H9 (cell line): ENCODE data around the gene ZNF644. TPM values are rescaled to one million over a fixed set of nuclear protein-coding genes. Genes with fewer than 3 reads are reported as not detected.

ENCODE experiments used
- DNase-seq: peaks from one replicate; pipeline ENCODE4 v3.0.0-alpha.2; 2017
- H2AFZ ChIP-seq: one replicate; pipeline ENCODE4 v1.6.1; 2013; ENCODE audit warnings: mild to moderate bottlenecking, low read length, control low read depth, moderate library complexity
- H2AK5ac ChIP-seq: 2 replicates; pipeline ENCODE4 v1.6.1; 2013; ENCODE audit warnings: low read length, control low read depth, mixed read lengths; ENCODE audit not compliant: insufficient read length
- H2BK120ac ChIP-seq: one replicate; pipeline ENCODE4 v1.6.1; 2013; ENCODE audit warnings: low read depth, mild to moderate bottlenecking, low read length, control low read depth, inconsistent platforms; ENCODE audit not compliant: poor library complexity, severe bottlenecking
- H2BK12ac ChIP-seq: 2 replicates; pipeline ENCODE4 v1.6.1; 2013; ENCODE audit warnings: low read length, control low read depth, mixed read lengths, low read depth; ENCODE audit not compliant: insufficient read length
- H2BK15ac ChIP-seq: 2 replicates; pipeline ENCODE4 v1.6.1; 2013; ENCODE audit warnings: low read depth, low read length, control low read depth
- H2BK20ac ChIP-seq: one replicate; pipeline ENCODE4 v1.6.1; 2013; ENCODE audit warnings: low read depth, mild to moderate bottlenecking, low read length, control low read depth, inconsistent platforms; ENCODE audit not compliant: poor library complexity, severe bottlenecking
- H2BK5ac ChIP-seq: 2 replicates; pipeline ENCODE4 v1.6.1; 2013; ENCODE audit warnings: low read length, control low read depth, mixed read lengths; ENCODE audit not compliant: insufficient read length
- H3K14ac ChIP-seq: 2 replicates; pipeline ENCODE4 v1.6.1; 2013; ENCODE audit warnings: low read length, control low read depth; ENCODE audit not compliant: insufficient read depth
- H3K18ac ChIP-seq: 2 replicates; pipeline ENCODE4 v1.6.1; 2013; ENCODE audit warnings: low read depth, mild to moderate bottlenecking, mixed read lengths, low read length, control low read depth; ENCODE audit not compliant: insufficient read length
- H3K23ac ChIP-seq: 2 replicates; pipeline ENCODE4 v1.6.1; 2013; ENCODE audit warnings: low read length, control low read depth, mixed read lengths, low read depth; ENCODE audit not compliant: insufficient read length
- H3K23me2 ChIP-seq: 2 replicates; pipeline ENCODE4 v1.6.1; 2013; ENCODE audit warnings: low read depth, mild to moderate bottlenecking, mixed read lengths, low read length, control low read depth; ENCODE audit not compliant: insufficient read length, poor library complexity, severe bottlenecking
- H3K27ac ChIP-seq: 2 replicates; pipeline ENCODE4 v1.5.1; 2013; ENCODE audit warnings: low read length, control low read depth, mixed read lengths, low read depth; ENCODE audit not compliant: insufficient read length
- H3K27me3 ChIP-seq: 2 replicates; pipeline ENCODE4 v1.6.1; 2013; ENCODE audit warnings: low read length, control low read depth, inconsistent platforms; ENCODE audit not compliant: insufficient read depth
- H3K4ac ChIP-seq: 2 replicates; pipeline ENCODE4 v1.6.1; 2013; ENCODE audit warnings: low read depth, mild to moderate bottlenecking, control low read depth, inconsistent platforms, low read length, moderate library complexity
- H3K4me1 ChIP-seq: 2 replicates; pipeline ENCODE4 v1.6.1; 2013; ENCODE audit warnings: low read length, control low read depth, inconsistent platforms; ENCODE audit not compliant: insufficient read depth
- H3K4me2 ChIP-seq: 2 replicates; pipeline ENCODE4 v1.6.1; 2013; ENCODE audit warnings: low read length, control low read depth, mixed read lengths; ENCODE audit not compliant: insufficient read length, insufficient read depth
- H3K56ac ChIP-seq: 2 replicates; pipeline ENCODE4 v1.6.1; 2013; ENCODE audit warnings: low read depth, mild to moderate bottlenecking, mixed read lengths, low read length, control low read depth; ENCODE audit not compliant: insufficient read length
- H3K79me1 ChIP-seq: 2 replicates; pipeline ENCODE4 v1.6.1; 2013; ENCODE audit warnings: low read depth, mild to moderate bottlenecking, moderate library complexity, low read length, control low read depth, inconsistent platforms; ENCODE audit not compliant: insufficient read depth, poor library complexity, severe bottlenecking
- H3K79me2 ChIP-seq: 2 replicates; pipeline ENCODE4 v1.6.1; 2013; ENCODE audit warnings: low read length, control low read depth, inconsistent platforms; ENCODE audit not compliant: insufficient read depth
- H3K9ac ChIP-seq: 2 replicates; pipeline ENCODE4 v1.6.1; 2013; ENCODE audit warnings: low read length, control low read depth, mixed read lengths; ENCODE audit not compliant: insufficient read length; ENCODE audit errors: extremely low read depth
- H3K9me3 ChIP-seq: one replicate; pipeline ENCODE4 v1.6.1; 2013; ENCODE audit warnings: low read depth, low read length, inconsistent platforms; ENCODE audit not compliant: control insufficient read depth
- H3T11ph ChIP-seq: one replicate; pipeline ENCODE4 v1.6.1; 2013; ENCODE audit warnings: mild to moderate bottlenecking, low read length, control low read depth, inconsistent platforms
- H4K20me1 ChIP-seq: one replicate; pipeline ENCODE4 v1.6.1; 2013; ENCODE audit not compliant: control insufficient read depth, insufficient read length, insufficient read depth
- H4K5ac ChIP-seq: 2 replicates; pipeline ENCODE4 v1.6.1; 2013; ENCODE audit warnings: low read depth, mild to moderate bottlenecking, mixed read lengths, low read length, control low read depth; ENCODE audit not compliant: insufficient read length
- H4K8ac ChIP-seq: replicated peaks from 2 replicates; pipeline ENCODE4 v1.6.1; 2013; ENCODE audit warnings: low read length, control low read depth, mixed read lengths, low read depth; ENCODE audit not compliant: insufficient read length
- H4K91ac ChIP-seq: 2 replicates; pipeline ENCODE4 v1.6.1; 2013; ENCODE audit warnings: low read depth, mild to moderate bottlenecking, moderate library complexity, mixed read lengths, low read length, control low read depth; ENCODE audit not compliant: insufficient read length
- H3K27ac Mint-ChIP-seq, 3 experiments: 2 replicates in 2 of 3; 3 replicates in 1 of 3; pipeline ENCODE4 v1.8.0; 2020 to 2021; ENCODE audit warnings: mixed read lengths in 3 of 3, mild to moderate bottlenecking in 1 of 3, moderate library complexity in 1 of 3
- H3K27me3 Mint-ChIP-seq: 2 replicates; pipeline ENCODE4 v1.8.0; 2021; ENCODE audit warnings: low read depth, mild to moderate bottlenecking, moderate library complexity, mixed read lengths
- H3K36me3 Mint-ChIP-seq, 3 experiments: 2 replicates in 2 of 3; 3 replicates in 1 of 3; pipeline ENCODE4 v1.8.0; 2020 to 2021; ENCODE audit warnings: low read depth in 3 of 3, mixed read lengths in 3 of 3; ENCODE audit not compliant: insufficient read depth in 1 of 3
- H3K4me1 Mint-ChIP-seq, 2 experiments: 2 replicates each; pipeline ENCODE4 v1.8.0; 2020; ENCODE audit warnings: mixed read lengths in 2 of 2
- H3K4me3 Mint-ChIP-seq, 2 experiments: 2 replicates in 1 of 2; 3 replicates in 1 of 2; pipeline ENCODE4 v1.8.0; 2020 to 2021; ENCODE audit warnings: mild to moderate bottlenecking in 2 of 2, mixed read lengths in 2 of 2, moderate library complexity in 1 of 2
- H3K9me3 Mint-ChIP-seq, 2 experiments: 2 replicates in 1 of 2; 3 replicates in 1 of 2; pipeline ENCODE4 v1.8.0; 2020; ENCODE audit warnings: mild to moderate bottlenecking in 2 of 2, mixed read lengths in 2 of 2, moderate library complexity in 1 of 2
- WGBS: extraction: QIAGEN DNeasy Blood & Tissue Kit; methylation state at CpG from one replicate; pipeline ENCODE4 v1.1.7; 2013; ENCODE audit warnings: missing lambda C conversion rate, low lambda C conversion rate, mixed read lengths; ENCODE audit not compliant: insufficient read length; ENCODE audit errors: extremely low coverage; 5-methylcytosine and 5-hydroxymethylcytosine counted together
- total RNA-seq: library from RNA; stranded (reverse); gene quantifications from 2 replicates; pipeline ENCODE4 v1.2.1, GENCODE V29; 2021
- TF ChIP-seq, protein P1 (sequence below): fragments of 200-600 bp; sonication (generic); conservative IDR thresholded peaks from 3 replicates; pipeline ENCODE4 v1.8.0; 2021; ENCODE audit warnings: antibody characterized with exemption, mild to moderate bottlenecking

Gene ZNF644
- total RNA-seq, 1 experiment from 2014 or later = 78.9 TPM

DNA sequence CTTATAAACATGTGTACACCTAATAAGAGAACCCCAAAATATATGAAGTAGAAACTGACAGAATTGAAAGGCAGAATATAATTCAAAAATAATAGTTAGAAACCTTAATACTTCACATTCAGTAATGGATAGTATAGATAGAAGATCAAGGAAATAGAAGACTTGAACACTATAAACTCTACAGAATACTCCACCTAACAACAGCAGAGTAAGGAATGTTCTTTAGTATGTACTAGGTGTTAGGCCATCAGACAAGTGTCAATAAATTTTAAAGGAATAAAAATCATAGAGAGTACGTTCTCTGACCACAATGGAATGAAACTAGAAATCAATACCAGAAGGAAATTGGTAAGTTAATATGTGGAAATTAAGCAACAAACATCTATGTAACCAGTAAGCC is 16.6 kb downstream of the ZNF644 start:
- Histone ChIP-seq H3K4me2 (no peak overlapping the region), H2AK5ac (no peak overlapping the region), H3K9me3 (no peaks in the 10 kb centered on the region), H3K23ac (no peak overlapping the region), H3T11ph (no peak overlapping the region), H2BK15ac (no peak overlapping the region), H3K23me2 (no peaks in the 10 kb centered on the region), H3K56ac (no peak overlapping the region), H2BK5ac (no peak overlapping the region), H3K27me3 (no peaks in the 10 kb centered on the region), H3K4me1 (no peaks in the 10 kb centered on the region), H3K18ac (no peak overlapping the region), H3K79me2 (peaks cover 34% of the 10 kb centered on the region; the same call in 1 of the 2 replicates), H4K8ac (no peak overlapping the region), H4K20me1 (no peaks in the 10 kb centered on the region), H3K4ac (no peak overlapping the region), H4K91ac (no peak overlapping the region), H2BK12ac (no peak overlapping the region), H2AFZ (no peak overlapping the region), H2BK120ac (no peak overlapping the region), H3K79me1 (peaks cover 3% of the 10 kb centered on the region), H2BK20ac (no peak overlapping the region), H3K9ac (no peak overlapping the region), H4K5ac (no peak overlapping the region), H3K14ac (no peak overlapping the region), H3K27ac (no peak overlapping the region)
- Mint-ChIP-seq H3K4me1 (peaks cover 27 to 36% of the 10 kb centered on the region in 2 experiments), H3K27me3 (no peaks in the 10 kb centered on the region), H3K27ac (no peak overlapping the region), H3K4me3 (no peak overlapping the region), H3K36me3 (peaks cover 44 to 69% (median 64%) of the 10 kb centered on the region in 3 experiments), H3K9me3 (peaks cover 40 to 45% of the 10 kb centered on the region in 2 experiments)
- no CpG with 5 or more reads among the region's 1 CpG for WGBS
- TF ChIP-seq, protein P1, sequence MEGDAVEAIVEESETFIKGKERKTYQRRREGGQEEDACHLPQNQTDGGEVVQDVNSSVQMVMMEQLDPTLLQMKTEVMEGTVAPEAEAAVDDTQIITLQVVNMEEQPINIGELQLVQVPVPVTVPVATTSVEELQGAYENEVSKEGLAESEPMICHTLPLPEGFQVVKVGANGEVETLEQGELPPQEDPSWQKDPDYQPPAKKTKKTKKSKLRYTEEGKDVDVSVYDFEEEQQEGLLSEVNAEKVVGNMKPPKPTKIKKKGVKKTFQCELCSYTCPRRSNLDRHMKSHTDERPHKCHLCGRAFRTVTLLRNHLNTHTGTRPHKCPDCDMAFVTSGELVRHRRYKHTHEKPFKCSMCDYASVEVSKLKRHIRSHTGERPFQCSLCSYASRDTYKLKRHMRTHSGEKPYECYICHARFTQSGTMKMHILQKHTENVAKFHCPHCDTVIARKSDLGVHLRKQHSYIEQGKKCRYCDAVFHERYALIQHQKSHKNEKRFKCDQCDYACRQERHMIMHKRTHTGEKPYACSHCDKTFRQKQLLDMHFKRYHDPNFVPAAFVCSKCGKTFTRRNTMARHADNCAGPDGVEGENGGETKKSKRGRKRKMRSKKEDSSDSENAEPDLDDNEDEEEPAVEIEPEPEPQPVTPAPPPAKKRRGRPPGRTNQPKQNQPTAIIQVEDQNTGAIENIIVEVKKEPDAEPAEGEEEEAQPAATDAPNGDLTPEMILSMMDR = no peak
- no peak for DNase-seq
